ENCODE results near the gene UBE2L3. TPM values are rescaled to one million over a fixed set of nuclear protein-coding genes. Genes with fewer than 3 reads are reported as not detected.

Gene UBE2L3
- total and polyA plus RNA-seq, 4 donors = 37.2 to 63.0 (median 44.0) TPM

GRCh38 chr22:21632237-21632895 lies 64.9 kb downstream of the UBE2L3 start, which contains the start of gene CCDC116:
CCDC116 (plus strand) TSS chr22:21632760; CDS start chr22:21633182, 422 bp downstream.
- Histone ChIP-seq H3K9me3 (ENCODE audit: control insufficient read depth in 4 of 4, insufficient read depth in 3 of 4, low read length in 3 of 4) (no peaks in the 10 kb centered on the region), H3K36me3 (ENCODE audit: control insufficient read depth in 4 of 4, insufficient read depth in 4 of 4, low read length in 4 of 4) (no peaks in the 10 kb centered on the region), H3K4me1 (ENCODE audit: control insufficient read depth in 5 of 5, insufficient read depth in 5 of 5, low read length in 5 of 5) (peaks cover 0 to 8% (median 4%) of the 10 kb centered on the region in 5 donors), H3K9ac (ENCODE audit: insufficient read depth in 1 of 2, low read length in 2 of 2) (no peak within 1 kb of the TSS), H3K4me3 (no peak within 1 kb of the TSS), H3K27ac (ENCODE audit: low read depth in 1 of 2, low read length in 1 of 2) (no peak within 1 kb of the TSS), H3K27me3 (ENCODE audit: control insufficient read depth in 3 of 3, insufficient read depth in 3 of 3, low read length in 2 of 3) (no peaks in the 10 kb centered on the region)
- WGBS, 2 donors = 38 to 80% methylated on average over 27 of the region's 27 CpGs
- no peak for TF ChIP-seq CTCF (IDR thresholded peaks at IDR 0.05; ENCODE audit: control extremely low read depth, extremely low read depth)
- no peak for ATAC-seq (ENCODE audit: insufficient read depth, low FRiP score)
- no peak for DNase-seq

- no peaks in the 10 kb centered on the region for H3K36me3 ChIP-seq (ENCODE audit: control insufficient read depth in 4 of 4, insufficient read depth in 4 of 4, low read length in 4 of 4)
- no peak for ATAC-seq (ENCODE audit: insufficient read depth, low FRiP score)
- H3K27ac ChIP-seq (ENCODE audit: low read depth in 1 of 2, low read length in 1 of 2) = no peak overlapping the region
- TF ChIP-seq CTCF (IDR thresholded peaks at IDR 0.05; ENCODE audit: control extremely low read depth, extremely low read depth) = no peak
- H3K27me3 ChIP-seq (ENCODE audit: control insufficient read depth in 3 of 3, insufficient read depth in 3 of 3, low read length in 2 of 3) = no peaks in the 10 kb centered on the region
- no peak overlapping the region for H3K4me3 ChIP-seq
- WGBS, 2 donors = 87 to 96% methylated on average over 18 of the region's 18 CpGs
- DNase-seq = no peak
- no peaks in the 10 kb centered on the region for H3K9me3 ChIP-seq (ENCODE audit: control insufficient read depth in 4 of 4, insufficient read depth in 3 of 4, low read length in 3 of 4)
- H3K4me1 ChIP-seq (ENCODE audit: control insufficient read depth in 5 of 5, insufficient read depth in 5 of 5, low read length in 5 of 5) = peaks cover 0 to 8% (median 4%) of the 10 kb centered on the region in 5 donors
- no peak overlapping the region for H3K9ac ChIP-seq (ENCODE audit: insufficient read depth in 1 of 2, low read length in 2 of 2)
Measured at GRCh38 chr22:21632931-21633330, 65.4 kb downstream of the UBE2L3 start.

- H3K27ac ChIP-seq (ENCODE audit: low read depth in 1 of 2, low read length in 1 of 2) = no peak overlapping the region
Measured at GRCh38 chr22:21633481-21633880, 66.0 kb downstream of the UBE2L3 start.

More at GRCh38 chr22:21633481-21633880, 66.0 kb downstream of the UBE2L3 start:
- DNase-seq = no peak
- Histone ChIP-seq H3K4me3 (no peak overlapping the region), H3K4me1 (ENCODE audit: control insufficient read depth in 5 of 5, insufficient read depth in 5 of 5, low read length in 5 of 5) (peaks cover 0 to 7% (median 4%) of the 10 kb centered on the region in 5 donors), H3K9me3 (ENCODE audit: control insufficient read depth in 4 of 4, insufficient read depth in 3 of 4, low read length in 3 of 4) (no peaks in the 10 kb centered on the region), H3K36me3 (ENCODE audit: control insufficient read depth in 4 of 4, insufficient read depth in 4 of 4, low read length in 4 of 4) (no peaks in the 10 kb centered on the region), H3K9ac (ENCODE audit: insufficient read depth in 1 of 2, low read length in 2 of 2) (no peak overlapping the region), H3K27me3 (ENCODE audit: control insufficient read depth in 3 of 3, insufficient read depth in 3 of 3, low read length in 2 of 3) (no peaks in the 10 kb centered on the region)
- TF ChIP-seq CTCF (IDR thresholded peaks at IDR 0.05; ENCODE audit: control extremely low read depth, extremely low read depth) = no peak
- 94 to 99% methylated on average over 4 of the region's 4 CpGs for WGBS, 2 donors
- ATAC-seq (ENCODE audit: insufficient read depth, low FRiP score) = no peak

Data from lung (tissue), 12 donors.